Liver (tissue), 4 donors: ENCODE data around the gene ZNF561. TPM values are rescaled to one million over a fixed set of nuclear protein-coding genes. Genes with fewer than 3 reads are reported as not detected.

Source experiments
- polyA plus RNA-seq, 2 donors: library from polyadenylated mRNA; stranded (reverse) in 1 of 2; unstranded in 1 of 2; fragments of 200-250 nt in 1 of 2; fragments of >200 nt in 1 of 2; fragmentation: Nextera tagmentation in 1 of 2; extraction: Ambion mirVana in 1 of 2; gene quantifications; one replicate each; pipeline versions ENCODE4 v1.2.1 to v1.2.3, GENCODE V29; 2013 to 2015
- total RNA-seq, 2 donors: library from RNA; depleted of rRNA; stranded (reverse); fragments of >200 nt; gene quantifications; one replicate each; pipeline ENCODE4 v1.2.3, GENCODE V29; 2014
- donor health status: healthy.
- donor health status: healthy.
- donor health status: healthy.

The ZNF561 gene
- total and polyA plus RNA-seq, 4 donors, result 8.5 to 26.8 (median 12.9) TPM

Other genes starting within 250 kb of the ZNF561 start
- gene ZNF266, start 185.7 kb downstream of the ZNF561 start, total RNA-seq, result 10 to 100 TPM; 11.5 to 14.1 TPM
- 1 to 10 TPM; 3.2 to 4.9 TPM for gene ZNF266, start 185.7 kb downstream of the ZNF561 start, polyA plus RNA-seq
- gene ZNF560, start 122.6 kb downstream of the ZNF561 start, total RNA-seq, result not detected
- not detected for gene ZNF560, start 122.6 kb downstream of the ZNF561 start, polyA plus RNA-seq
- gene ZNF426, start 82.6 kb downstream of the ZNF561 start, total RNA-seq, result 1 to 10 TPM; 4.4 to 6.8 TPM
- 1 to 10 TPM in 1 of 2 donors, under 1 TPM in 1; 0.75 to 1.3 TPM for gene ZNF426, start 82.6 kb downstream of the ZNF561 start, polyA plus RNA-seq
- 10 to 100 TPM; 19.8 to 23.5 TPM for gene ZNF121, start 36.7 kb downstream of the ZNF561 start, total RNA-seq
- 1 to 10 TPM; 1.7 to 3.7 TPM for gene ZNF121, start 36.7 kb downstream of the ZNF561 start, polyA plus RNA-seq
- gene ZNF562, start 53.9 kb upstream of the ZNF561 start, total RNA-seq, result 10 to 100 TPM; 13.6 to 14.9 TPM
- 1 to 10 TPM; 4.1 to 4.4 TPM for gene ZNF562, start 53.9 kb upstream of the ZNF561 start, polyA plus RNA-seq
- 1 to 10 TPM; 6.6 to 9.4 TPM for gene ZNF846, start 147.5 kb upstream of the ZNF561 start, total RNA-seq
- 1 to 10 TPM; 1.6 to 6.7 TPM for gene ZNF846, start 147.5 kb upstream of the ZNF561 start, polyA plus RNA-seq
- 10 to 100 TPM; 10.2 to 10.3 TPM for gene FBXL12, start 197.8 kb upstream of the ZNF561 start, total RNA-seq
- 10 to 100 TPM in 1 of 2 donors, 1 to 10 TPM in 1; 10.0 to 11.7 TPM for gene FBXL12, start 197.8 kb upstream of the ZNF561 start, polyA plus RNA-seq
- 100 to 1,000 TPM; 155 to 157 TPM for gene UBL5, start 206.7 kb upstream of the ZNF561 start, total RNA-seq
- 100 to 1,000 TPM; 252 to 339 TPM for gene UBL5, start 206.7 kb upstream of the ZNF561 start, polyA plus RNA-seq
- 10 to 100 TPM; 35.7 to 44.1 TPM for gene PIN1, start 214.1 kb upstream of the ZNF561 start, total RNA-seq
- 10 to 100 TPM; 34.4 to 51.3 TPM for gene PIN1, start 214.1 kb upstream of the ZNF561 start, polyA plus RNA-seq